D721Med (cell line): ENCODE measurements around the gene PTMS.

Experiments
- DNase-seq: peaks from one replicate; pipeline ENCODE4 v3.0.0; 2011; ENCODE audit warnings: low spot score; ENCODE audit not compliant: insufficient read length
- FAIRE-seq: peaks from 2 replicates; lab custom pipeline; 2011; peaks lifted over from hg19 to GRCh38; lab: Jason Lieb, UNC
- CTCF ChIP-seq: IDR thresholded peaks from 2 replicates; pipeline ENCODE4 v1.5.1; 2012; ENCODE audit warnings: mild to moderate bottlenecking, control low read depth; ENCODE audit not compliant: insufficient read depth; ENCODE audit errors: missing control alignments

Gene PTMS

GRCh38 chr12:6772726-6773589 lies 6.8 kb downstream of the PTMS start:
- no peak for TF ChIP-seq CTCF
- DNase-seq (peak; percentile 23), FAIRE-seq (no peak)

GRCh38 chr12:6773590-6774351 lies 7.6 kb downstream of the PTMS start:
- FAIRE-seq (no peak), DNase-seq (no peak)
- no peak for TF ChIP-seq CTCF

GRCh38 chr12:6774499-6775062 lies 8.4 kb downstream of the PTMS start:
- FAIRE-seq (no peak), DNase-seq (no peak)
- no peak for TF ChIP-seq CTCF

GRCh38 chr12:6775185-6776174 lies 9.3 kb downstream of the PTMS start:
- DNase-seq (no peak), FAIRE-seq (no peak)
- no peak for TF ChIP-seq CTCF

GRCh38 chr12:6777386-6777785 lies 11.2 kb downstream of the PTMS start:
- DNase-seq (no peak), FAIRE-seq (no peak)
- TF ChIP-seq CTCF: no peak

- no peak for FAIRE-seq
- DNase-seq: no peak
- TF ChIP-seq CTCF: no peak
Observed at GRCh38 chr12:6778217-6778573, 12.0 kb downstream of the PTMS start.
